DMS153 treated with DMSO at 0.1 percent for 48 hours (cell line): ENCODE measurements around the gene NOP58.
A peak's percentile ranks its signal among the peaks of the same experiment; 100 is the strongest.
"Not testable (repeated sequence)": the region's sequence is repeated elsewhere in the genome, so short reads cannot be mapped to it uniquely, and the experiment has no call there.

Experiments
- DNase-seq: peaks from one replicate; lab custom pipeline; 2025; ENCODE audit not compliant: unreplicated experiment; lab: John Stamatoyannopoulos, UW

NOP58 gene

DNA sequence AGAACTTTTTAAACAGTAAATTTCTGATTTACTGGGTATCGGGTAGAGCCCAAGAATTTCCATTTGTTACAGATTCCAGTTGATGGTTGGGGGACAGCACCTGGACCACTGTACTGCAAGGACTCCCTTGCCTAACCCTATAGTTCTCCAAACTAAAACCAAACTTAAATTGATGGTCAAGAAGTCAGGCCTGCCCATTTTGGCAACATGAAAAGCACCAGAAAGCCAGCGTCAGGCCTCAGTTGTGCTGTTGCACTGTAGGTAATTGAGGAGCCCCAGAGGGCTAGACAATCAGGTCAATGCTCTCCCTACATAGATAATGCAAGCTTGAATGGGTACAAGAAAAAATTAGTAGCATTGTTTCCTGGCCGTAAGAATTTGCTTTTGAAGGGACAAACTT is 40.5 kb downstream of the NOP58 start:
- no peak for DNase-seq

DNA sequence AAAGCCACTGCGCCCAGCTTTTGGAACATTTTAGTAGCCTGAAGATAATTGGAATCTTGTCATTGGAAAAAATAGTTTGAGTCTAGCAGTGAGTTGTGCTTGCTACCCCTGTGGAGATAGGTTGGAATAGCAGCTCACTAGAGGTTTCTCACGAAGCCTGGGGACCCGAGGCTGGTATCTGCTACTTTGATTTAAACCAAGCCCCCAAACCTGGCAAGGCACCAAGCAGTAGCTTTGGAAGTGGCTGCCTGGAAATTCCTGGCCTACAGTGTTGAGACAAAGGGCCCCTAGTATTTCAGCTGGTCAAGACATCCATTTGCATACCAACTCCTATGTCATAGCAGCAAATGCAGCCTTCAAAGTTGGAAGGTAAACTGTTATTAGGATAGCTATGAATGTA is 42.1 kb downstream of the NOP58 start:
- DNase-seq = no peak

DNA sequence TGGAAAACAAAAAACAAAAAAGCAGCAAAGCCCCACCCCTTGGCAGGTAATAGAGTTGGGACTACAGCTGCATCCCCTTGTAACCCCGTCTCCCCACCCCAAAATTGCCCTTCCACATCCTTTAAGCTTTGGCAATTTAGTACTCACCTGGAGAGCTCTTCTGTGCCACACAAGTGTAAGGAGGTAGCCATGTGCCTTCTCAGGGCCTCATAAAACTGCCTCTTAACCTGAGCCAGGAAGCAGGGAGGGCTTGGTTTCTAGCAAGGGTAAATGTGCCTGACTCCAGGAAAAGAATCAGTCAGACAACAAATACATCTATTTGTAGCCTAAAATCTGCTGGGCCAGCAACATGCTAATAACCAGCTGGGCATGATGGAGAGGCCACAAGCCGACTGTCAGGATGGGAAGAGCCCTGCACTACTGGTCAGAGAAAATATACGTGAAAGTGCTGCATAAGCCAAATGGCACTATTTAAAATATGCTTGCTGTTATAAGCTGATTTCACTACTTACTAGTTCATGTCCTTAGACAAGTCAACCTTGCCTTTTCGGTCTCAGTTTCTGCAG is 46.3 kb downstream of the NOP58 start:
- no peak for DNase-seq

DNA sequence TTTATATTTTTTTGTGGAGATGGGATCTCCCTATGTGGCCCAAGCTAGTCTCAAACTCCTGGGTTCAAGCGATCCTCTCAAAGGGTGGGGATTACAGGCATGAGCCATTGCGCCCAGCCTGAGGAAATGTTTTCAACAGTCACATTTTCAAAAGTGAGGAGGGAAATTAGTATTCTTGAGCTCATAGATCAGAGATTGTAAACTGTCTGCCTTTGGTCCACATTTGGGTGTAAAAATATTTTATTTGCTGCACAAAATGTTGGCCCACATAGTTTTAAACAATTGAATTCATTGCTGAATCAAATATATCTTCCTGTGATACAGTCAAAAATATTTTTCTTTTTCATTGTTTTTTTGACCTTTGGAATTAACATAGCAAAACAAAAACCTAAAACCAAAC is 48.6 kb downstream of the NOP58 start:
- no peak for DNase-seq

DNA sequence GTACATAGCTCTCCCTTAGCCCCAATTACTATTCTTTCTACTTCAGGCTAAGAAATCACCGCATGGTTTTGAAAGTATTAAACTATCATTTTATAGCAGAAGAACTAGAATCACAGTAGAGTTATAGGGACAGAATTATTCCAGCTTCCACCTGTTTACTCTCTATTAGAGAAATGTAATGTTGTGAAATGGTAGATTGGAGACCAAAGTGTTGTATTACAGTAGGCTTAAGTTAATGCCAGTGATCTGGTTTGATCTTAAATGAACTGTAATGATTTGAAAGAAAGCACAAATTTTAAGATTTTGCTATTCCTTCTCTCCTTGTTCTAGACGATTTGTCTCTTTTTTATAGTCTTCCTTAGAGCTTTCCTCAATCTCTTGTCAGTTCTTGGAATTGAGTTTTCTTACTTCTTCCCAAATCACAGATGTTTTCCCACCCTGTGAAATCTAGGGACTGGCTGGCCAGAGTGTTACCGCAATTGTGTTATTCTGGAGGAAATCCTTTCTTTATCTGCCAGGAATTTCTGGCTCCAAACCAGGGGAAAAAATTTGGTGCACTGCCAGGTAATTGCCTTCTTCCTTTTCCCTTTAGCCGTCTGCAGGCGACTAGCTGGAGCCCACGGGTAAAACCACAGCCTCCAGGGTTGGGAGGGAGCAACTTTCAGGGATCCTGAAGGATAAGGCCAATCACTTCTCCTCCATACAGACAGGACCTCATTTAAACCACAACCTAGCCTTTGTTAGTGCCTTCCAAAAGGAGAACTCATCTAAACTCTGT is 51.7 kb downstream of the NOP58 start:
- DNase-seq = no peak

DNA sequence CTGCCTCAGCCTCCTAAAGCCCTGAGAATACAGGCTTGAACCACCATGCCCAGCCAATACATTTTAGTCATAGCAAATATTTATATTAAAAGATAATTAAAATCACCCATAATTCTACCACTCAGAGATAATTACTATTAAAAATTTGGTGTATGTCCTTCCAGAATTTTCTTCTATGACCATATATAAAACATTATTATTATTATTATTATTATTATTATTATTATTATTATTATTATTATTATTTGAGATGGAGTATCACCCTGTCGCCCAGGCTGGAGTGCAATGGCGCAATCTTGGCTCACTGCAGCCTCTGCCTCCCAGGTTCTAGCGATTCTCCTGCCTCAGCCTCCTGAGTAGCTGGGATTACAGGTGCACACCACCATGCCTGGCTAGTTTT is 54.8 kb downstream of the NOP58 start:
- DNase-seq = not testable (repeated sequence)

DNA sequence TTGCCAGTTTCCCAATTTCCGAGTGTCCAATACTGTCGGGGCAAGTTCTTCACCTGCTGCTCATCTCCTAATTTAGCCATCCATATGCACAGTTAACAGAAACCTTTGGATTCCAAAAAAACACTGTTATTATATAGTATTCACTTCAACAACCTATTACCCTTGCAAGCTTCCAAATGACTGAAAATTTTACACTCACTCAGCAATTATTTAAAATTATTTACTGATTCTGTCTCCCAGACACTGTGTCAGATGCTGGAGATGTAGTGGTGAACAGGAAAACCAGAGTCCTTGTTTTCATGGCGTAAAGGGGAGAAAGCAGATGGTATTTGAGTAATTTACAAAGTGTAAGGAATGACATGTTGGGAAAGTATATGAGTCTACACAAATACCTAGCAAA is 56.9 kb downstream of the NOP58 start:
- no peak for DNase-seq

DNA sequence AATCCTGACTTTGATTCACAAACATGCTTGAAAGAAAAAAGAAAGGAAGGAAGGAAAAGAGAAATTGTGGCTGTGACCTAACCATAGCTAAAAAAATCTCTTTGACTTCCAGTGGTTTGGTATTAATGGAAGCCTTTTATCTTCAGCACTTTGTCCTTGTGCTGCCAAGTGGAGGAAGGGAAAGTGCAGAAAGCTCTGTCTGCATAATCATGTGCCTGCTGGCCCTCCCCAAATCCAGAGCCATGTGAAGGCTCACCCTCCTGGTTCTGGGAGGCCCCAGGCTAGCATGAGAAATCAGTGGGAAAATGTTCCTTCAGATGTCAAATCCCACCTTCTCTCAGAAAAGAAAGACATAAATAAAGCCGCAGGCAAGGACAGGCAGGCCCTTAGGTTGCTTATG is 62.3 kb downstream of the NOP58 start:
- no peak for DNase-seq

DNA sequence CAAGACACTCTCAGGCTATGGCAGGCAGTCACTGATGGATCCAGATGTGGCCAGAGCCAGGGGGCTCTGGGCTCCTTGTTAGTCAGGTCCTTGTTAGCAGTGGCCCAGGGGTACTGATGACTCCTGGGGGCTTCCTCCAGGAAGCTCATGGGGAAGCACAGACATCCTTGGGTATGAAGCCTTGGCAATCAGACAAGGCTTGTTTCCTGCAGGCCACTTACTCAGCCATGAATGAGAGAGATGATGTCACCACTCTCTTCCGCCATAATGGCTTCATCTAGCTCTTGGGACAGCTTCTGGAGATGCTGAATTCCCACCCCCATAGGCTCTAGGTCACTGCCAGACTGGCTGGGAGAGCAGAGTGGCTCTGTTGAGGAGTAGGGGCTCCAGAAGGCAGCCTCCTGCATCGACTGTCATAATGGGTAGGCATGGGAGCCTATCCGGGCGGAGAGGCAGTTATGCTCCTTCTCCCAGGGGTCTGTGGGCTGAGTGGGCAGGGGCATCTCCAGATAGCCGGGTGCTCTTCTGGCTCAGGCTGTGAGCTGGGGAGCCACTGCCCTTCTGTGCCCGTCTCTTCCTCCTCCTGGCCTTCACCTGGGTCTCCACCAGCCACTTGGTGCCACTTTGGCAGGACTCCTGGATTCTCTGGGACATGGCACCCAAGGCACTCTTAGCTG is 70.4 kb downstream of the NOP58 start:
- DNase-seq = no peak

DNA sequence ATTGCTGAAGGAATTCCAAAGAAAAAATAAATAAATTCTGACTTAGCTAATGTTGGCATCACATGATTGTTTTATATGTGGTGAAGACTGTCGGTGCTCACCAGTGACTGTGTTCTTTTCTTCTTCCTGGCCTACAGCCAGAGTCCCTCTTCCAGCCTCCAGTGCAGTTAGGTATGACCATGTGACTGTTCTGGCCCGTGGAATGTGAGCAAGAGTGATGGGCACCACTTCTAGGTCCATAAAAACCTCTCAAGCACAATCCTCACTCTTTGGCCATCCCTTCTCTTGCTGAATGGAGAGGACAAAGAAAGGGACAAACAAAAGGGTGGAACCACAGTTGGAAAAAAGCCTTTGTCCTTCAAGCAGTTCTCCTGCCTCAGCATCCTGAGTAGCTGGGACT is 71.6 kb downstream of the NOP58 start:
- no peak for DNase-seq

DNA sequence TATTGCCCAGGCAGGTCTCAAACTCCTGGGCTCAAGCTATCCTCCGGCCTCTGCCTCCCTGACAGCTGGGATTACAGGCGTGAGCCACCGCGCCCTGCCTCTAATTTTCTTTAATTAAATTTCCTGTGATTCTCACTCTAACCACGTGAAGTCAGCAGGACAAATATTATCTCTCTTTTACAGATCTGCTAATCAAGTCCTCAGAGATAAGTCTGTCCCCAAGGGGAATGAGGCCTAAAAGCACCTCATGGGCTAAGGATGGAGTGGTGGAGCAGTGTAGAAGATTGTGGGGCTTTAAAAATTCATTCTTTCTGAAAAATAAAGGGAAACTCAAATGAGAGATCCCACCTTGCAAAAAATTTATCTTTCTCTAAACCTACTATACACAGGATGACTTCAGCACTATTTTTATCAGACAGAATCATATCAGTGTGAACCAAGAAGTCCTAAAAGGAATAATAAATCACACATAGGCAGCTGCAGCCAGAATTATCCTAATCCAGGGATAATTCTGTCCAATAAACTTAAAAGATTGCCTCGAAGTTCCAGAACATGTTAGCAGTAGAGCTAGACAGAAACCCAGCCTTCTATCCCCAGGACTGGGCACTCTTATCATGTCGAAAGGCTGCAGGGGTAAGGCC is 72.3 kb downstream of the NOP58 start:
- DNase-seq = no peak

DNA sequence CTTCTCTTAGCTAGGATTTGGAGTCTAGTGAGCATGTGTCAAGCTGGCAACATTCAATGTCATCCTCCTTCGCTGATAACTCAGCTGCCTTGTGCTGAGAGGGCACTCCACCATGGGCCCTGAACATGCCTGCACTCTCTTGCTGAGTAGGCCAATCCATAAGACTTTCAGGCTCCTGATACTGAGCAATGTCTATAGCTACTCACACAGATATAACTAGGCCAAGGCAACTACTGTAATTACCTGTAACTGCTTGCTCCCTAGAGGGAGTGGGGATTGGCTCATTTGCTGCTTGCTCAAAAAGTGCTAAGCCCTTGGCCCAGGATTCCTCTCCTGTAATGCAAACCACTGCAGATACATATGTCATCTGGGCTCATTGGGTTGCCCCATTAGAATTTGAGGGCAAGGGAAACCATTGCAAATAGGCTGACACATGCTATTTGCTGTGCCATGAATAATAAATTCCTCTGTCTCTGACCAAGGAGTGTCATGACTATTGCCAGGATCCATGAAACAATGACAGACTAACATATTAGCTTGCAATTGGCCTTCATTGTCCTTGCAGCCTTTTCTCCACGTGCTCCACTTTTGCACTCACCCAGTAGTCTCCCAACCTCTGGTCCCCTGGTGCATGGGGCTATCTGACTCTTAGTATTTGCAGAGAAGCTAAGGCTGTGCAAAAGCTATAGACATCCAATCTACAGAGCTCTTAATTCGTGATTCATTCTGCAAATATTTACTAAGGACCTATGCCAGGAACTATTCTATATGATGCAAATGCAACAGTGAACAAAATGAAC is 73.7 kb downstream of the NOP58 start:
- DNase-seq = peak; percentile 47

DNA sequence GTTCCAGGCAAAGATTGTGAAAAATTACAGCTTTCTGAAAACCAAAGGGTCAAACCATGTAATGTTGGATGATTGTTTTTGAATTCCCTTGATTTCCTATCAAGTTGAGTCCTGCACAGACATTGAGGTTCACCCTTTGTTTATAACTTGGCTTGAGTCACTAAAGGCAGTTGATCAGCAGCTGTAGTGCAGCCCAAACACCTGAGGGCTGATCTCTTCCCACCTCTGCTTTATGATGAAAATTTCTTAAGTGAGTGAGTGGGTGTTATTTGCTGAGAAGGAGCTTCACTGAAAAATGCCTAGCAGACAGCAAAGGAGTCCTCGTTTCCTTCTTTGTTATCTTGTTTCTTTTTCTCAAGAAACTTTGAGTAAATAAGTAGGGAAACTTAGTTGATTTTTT is 78.6 kb downstream of the NOP58 start:
- DNase-seq = no peak

DNA sequence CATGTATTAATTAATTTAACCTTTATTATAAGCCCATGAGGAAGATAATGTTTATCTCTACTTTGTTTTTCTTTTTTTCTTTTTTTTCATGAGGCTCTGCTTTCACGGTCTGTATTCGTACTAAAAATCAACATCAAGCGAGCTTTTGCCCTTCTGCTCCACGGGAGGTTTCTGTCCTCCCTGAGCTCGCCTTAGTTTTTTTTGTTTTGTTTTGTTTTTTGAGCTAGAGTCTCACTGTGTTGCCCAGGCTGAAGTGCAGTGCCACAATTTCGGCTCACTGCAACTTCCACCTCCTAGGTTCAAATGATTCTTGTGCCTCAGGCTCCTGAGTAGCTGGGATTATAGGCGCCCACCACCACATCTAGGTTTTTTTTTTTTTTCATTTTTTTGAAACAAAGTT is 80.6 kb downstream of the NOP58 start:
- no peak for DNase-seq
